Measurements from ENCODE around the gene LRFN2.

The LRFN2 gene

GRCh38 chr6:40343877-40344565 is 243.1 kb downstream of the LRFN2 start:
- DNase-seq, result peak in 1 of 2 experiments; percentile 51

- DNase-seq, result peak in 1 of 2 experiments; percentile 48
Measured at GRCh38 chr6:40343318-40343876, 243.8 kb downstream of the LRFN2 start.

GRCh38 chr6:40342723-40343122 is 244.4 kb downstream of the LRFN2 start:
- DNase-seq, result no peak

- no peak for DNase-seq
Measured at GRCh38 chr6:40341726-40342125, 245.4 kb downstream of the LRFN2 start.
